HEK293 (cell line): Measurements from ENCODE around the gene PSMB1.
"Not testable (repeated sequence)": the region's sequence is repeated elsewhere in the genome, so short reads cannot be mapped to it uniquely, and the experiment has no call there.

Experiments used
- CTCF ChIA-PET: fragments of 350-600 bp; formaldehyde crosslinking; extraction: SDS; loops from one replicate; lab custom pipeline; 2021; ENCODE audit warnings: antibody characterized with exemption; lab: Yijun Ruan, JAX
- POLR2A ChIA-PET: fragments of 300-600 bp; formaldehyde crosslinking; extraction: SDS; loops from one replicate; lab custom pipeline; 2020; ENCODE audit warnings: antibody characterized with exemption, inconsistent platforms; lab: Yijun Ruan, JAX
- H3K27ac ChIP-seq: fragments of 200-500 bp; sonication (Bioruptor generic); 2 replicates; pipeline ENCODE4 v1.5.1; 2014; ENCODE audit warnings: low read depth, low read length, control low read depth, inconsistent platforms; ENCODE audit errors: extremely low read depth
- H3K36me3 ChIP-seq, 2 experiments: fragments of 200-500 bp in 1 of 2; sonication (Bioruptor generic) in 1 of 2; 1 replicate in 1 of 2; 2 replicates in 1 of 2; pipeline ENCODE4 v1.5.1; 2014 to 2017; ENCODE audit warnings: inconsistent platforms in 2 of 2, low read length in 2 of 2; ENCODE audit not compliant: control insufficient read depth in 2 of 2, insufficient read depth in 1 of 2
- H3K4me1 ChIP-seq: fragments of 200-500 bp; sonication (Bioruptor generic); 2 replicates; pipeline ENCODE4 v1.5.1; 2014; ENCODE audit warnings: mild to moderate bottlenecking, low read length, inconsistent platforms; ENCODE audit not compliant: control insufficient read depth, insufficient read depth
- H3K4me3 ChIP-seq: 2 replicates; pipeline ENCODE4 v1.5.1; 2011; ENCODE audit warnings: low read depth, mild to moderate bottlenecking, control low read depth, low read length, moderate library complexity
- H3K9me3 ChIP-seq: fragments of 200-500 bp; sonication (Bioruptor generic); 2 replicates; pipeline ENCODE4 v1.5.1; 2014; ENCODE audit warnings: low read depth, low read length, inconsistent platforms; ENCODE audit not compliant: control insufficient read depth, insufficient read depth
- GLI4 ChIP-seq: fragments of 450-650 bp; formaldehyde crosslinking; IDR thresholded peaks from 2 replicates; pipeline ENCODE4 v1.5.1; 2016; ENCODE audit warnings: missing biosample characterization, missing genetic modification characterization
- MEIS1 ChIP-seq: sonication (generic); formaldehyde crosslinking; IDR thresholded peaks from 2 replicates; pipeline ENCODE4 v1.8.1; 2022; ENCODE audit warnings: missing genetic modification reagents, mild to moderate bottlenecking, borderline replicate concordance
- OSR2 ChIP-seq: fragments of 450-650 bp; formaldehyde crosslinking; IDR thresholded peaks from 2 replicates; pipeline ENCODE4 v1.5.1; 2016; ENCODE audit warnings: missing biosample characterization, missing genetic modification characterization
- PRDM1 ChIP-seq: fragments of 450-650 bp; formaldehyde crosslinking; IDR thresholded peaks from 2 replicates; pipeline ENCODE4; 2016; ENCODE audit warnings: missing biosample characterization, missing genetic modification characterization
- SP2 ChIP-seq: fragments of 450-650 bp; formaldehyde crosslinking; IDR thresholded peaks from 2 replicates; pipeline ENCODE4 v1.5.1; 2016; ENCODE audit warnings: missing biosample characterization, missing genetic modification characterization
- SP3 ChIP-seq: fragments of 450-650 bp; formaldehyde crosslinking; IDR thresholded peaks from 2 replicates; pipeline ENCODE4 v1.5.1; 2016; ENCODE audit warnings: missing biosample characterization, missing genetic modification characterization
- ZNF2 ChIP-seq: fragments of 450-650 bp; formaldehyde crosslinking; IDR thresholded peaks from 2 replicates; pipeline ENCODE4 v1.5.1; 2016; ENCODE audit warnings: missing biosample characterization, missing genetic modification characterization
- ZNF221 ChIP-seq: fragments of 450-650 bp; formaldehyde crosslinking; IDR thresholded peaks from 2 replicates; pipeline ENCODE4 v1.5.1; 2017; ENCODE audit warnings: missing biosample characterization, missing genetic modification characterization, borderline replicate concordance
- ZNF416 ChIP-seq: fragments of 450-650 bp; formaldehyde crosslinking; IDR thresholded peaks from 2 replicates; pipeline ENCODE4 v1.5.1; 2016; ENCODE audit warnings: missing biosample characterization, missing genetic modification characterization
- ZNF433 ChIP-seq: fragments of 450-650 bp; formaldehyde crosslinking; IDR thresholded peaks from 2 replicates; pipeline ENCODE4 v1.5.1; 2016; ENCODE audit warnings: missing biosample characterization, missing genetic modification characterization, low read depth
- ZNF48 ChIP-seq: fragments of 450-650 bp; formaldehyde crosslinking; IDR thresholded peaks from 2 replicates; pipeline ENCODE4 v1.5.1; 2016; ENCODE audit warnings: missing biosample characterization, missing genetic modification characterization
- ZSCAN30 ChIP-seq: fragments of 450-650 bp; IDR thresholded peaks from 2 replicates; pipeline ENCODE4 v1.5.1; 2018; ENCODE audit warnings: missing biosample characterization, mild to moderate bottlenecking, missing genetic modification characterization, moderate library complexity
- TF ChIP-seq, protein P1 (sequence below): fragments of 450-650 bp; formaldehyde crosslinking; IDR thresholded peaks from 2 replicates; pipeline ENCODE4 v1.5.1; 2016; ENCODE audit warnings: missing biosample characterization, missing genetic modification characterization

The PSMB1 gene

DNA sequence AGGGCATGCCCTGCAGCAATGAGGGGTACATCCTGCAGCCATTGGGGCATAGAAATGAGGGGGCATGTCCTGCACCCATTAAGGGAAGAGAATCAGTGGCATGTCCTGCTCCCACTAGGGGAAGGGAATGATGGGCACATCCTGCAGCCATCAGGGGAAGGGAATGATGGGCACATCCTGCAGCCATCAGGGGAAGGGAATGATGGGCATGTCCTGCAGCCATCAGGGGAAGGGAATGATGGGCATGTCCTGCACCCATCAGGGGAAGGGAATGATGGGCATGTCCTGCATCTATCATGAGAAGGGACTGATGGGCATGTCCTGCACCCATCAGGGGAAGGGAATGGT, 49.7 kb downstream of the PSMB1 start:
- Histone ChIP-seq H3K4me3 (no peak overlapping the region), H3K27ac (no peak overlapping the region)

DNA sequence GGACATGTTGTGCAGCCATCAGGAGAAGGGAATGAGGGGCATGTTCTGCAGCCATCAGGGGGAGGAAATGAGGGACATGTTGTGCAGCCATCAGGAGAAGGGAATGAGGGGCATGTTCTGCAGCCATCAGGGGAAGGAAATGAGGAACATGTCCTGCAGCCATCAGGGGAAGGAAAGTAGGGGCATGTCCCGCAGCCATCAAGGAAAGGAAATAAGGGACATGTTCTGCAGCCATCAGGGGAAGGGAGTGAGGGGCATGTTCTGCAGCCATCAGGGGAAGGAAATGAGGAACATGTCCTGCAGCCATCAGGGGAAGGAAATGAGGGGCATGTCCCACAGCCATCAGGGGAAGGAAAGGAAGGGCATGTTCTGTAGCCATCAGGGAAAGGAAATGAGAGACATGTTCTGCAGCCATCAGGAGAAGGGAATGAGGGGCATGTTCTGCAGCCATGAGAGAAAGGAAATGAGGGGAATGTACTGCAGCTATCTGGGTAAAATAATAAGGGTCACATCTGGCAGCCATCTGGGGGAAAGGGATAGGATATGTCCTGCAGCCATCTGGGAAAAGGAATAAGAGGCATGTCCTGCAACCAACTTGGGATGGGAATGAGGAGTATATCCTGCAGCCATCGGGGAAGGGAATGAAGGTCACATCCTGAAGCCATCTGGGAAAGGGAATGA, 50.2 kb downstream of the PSMB1 start:
- TF ChIP-seq ZSCAN30 (tag by site-specific recombination) = peak; percentile 100
- CTCF ChIA-PET, H3K4me1 ChIP-seq, H3K9me3 ChIP-seq, H3K27ac ChIP-seq, H3K4me3 ChIP-seq, H3K36me3 ChIP-seq, POLR2A ChIA-PET: not testable (repeated sequence)

More for the DNA sequence above, 49.7 kb downstream of the PSMB1 start:
- no peaks in the 10 kb centered on the region for H3K9me3 ChIP-seq
- CTCF ChIA-PET = no interaction called here
- no peaks in the 10 kb centered on the region for H3K4me1 ChIP-seq
- POLR2A ChIA-PET = no interaction called here
- H3K36me3 ChIP-seq = no peaks in the 10 kb centered on the region
- TF ChIP-seq ZSCAN30 (tag by site-specific recombination) = peak; percentile 98
- TF ChIP-seq ZNF48 = no peak

DNA sequence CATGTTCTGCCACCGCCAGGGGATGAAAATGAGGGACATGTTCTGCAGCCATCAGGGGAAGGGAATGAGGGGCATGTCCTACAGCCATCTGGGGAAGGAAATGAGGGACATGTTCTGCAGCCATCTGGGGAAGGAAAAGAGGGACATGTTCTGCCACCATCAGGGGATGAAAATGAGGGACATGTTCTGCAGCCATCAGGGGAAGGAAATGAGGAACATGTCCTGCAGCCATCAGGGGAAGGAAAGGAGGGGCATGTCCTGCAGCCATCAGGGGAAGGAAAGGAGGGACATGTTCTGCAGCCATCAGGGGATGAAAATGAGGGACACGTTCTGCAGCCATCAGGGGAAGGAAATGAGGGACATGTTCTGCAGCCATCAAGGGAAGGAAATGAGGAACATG, 50.8 kb downstream of the PSMB1 start:
- TF ChIP-seq ZSCAN30 (tag by site-specific recombination) = peak; percentile 92
- POLR2A ChIA-PET = not testable (repeated sequence)

DNA sequence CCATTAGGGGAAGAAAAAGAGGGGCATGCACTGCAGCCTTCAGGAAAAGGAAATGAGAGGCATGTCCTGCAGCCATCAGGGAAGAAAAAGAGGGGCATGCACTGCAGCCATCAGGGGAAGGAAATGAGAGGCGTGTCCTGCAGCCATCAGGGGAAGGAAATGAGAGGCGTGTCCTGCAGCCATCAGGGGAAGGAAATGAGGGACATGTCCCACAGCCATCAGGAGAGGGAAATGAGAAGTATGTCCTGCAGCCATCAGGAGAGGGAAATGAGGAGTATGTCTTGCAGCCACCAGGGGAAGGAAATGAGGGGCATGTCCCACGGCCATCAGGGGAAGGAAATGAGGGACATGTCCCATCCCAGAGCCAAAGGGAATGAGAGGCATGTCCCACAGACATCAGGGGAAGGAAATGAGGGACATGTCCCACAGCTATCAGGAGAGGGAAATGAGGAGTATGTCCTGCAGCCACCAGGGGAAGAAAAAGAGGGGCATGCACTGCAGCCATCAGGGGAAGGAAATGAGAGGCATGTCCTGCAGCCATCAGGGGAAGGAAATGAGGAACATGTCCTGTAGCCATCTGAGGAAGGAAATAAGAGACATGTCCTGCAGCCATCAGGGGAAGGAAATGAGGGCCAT, 52.0 kb downstream of the PSMB1 start:
- TF ChIP-seq ZNF433 = no peak
- peak; percentile 99 for TF ChIP-seq ZSCAN30 (tag by site-specific recombination)
- TF ChIP-seq, all 188 proteins: peak for 1
- Histone ChIP-seq H3K36me3 (no peaks in the 10 kb centered on the region), H3K4me1 (no peaks in the 10 kb centered on the region), H3K4me3 (no peak overlapping the region), H3K9me3 (no peaks in the 10 kb centered on the region), H3K27ac (no peak overlapping the region)
- POLR2A ChIA-PET = no interaction called here
- CTCF ChIA-PET = no interaction called here

More for the DNA sequence above, 50.8 kb downstream of the PSMB1 start:
- H3K9me3 ChIP-seq, CTCF ChIA-PET, H3K27ac ChIP-seq, H3K4me3 ChIP-seq, H3K36me3 ChIP-seq, H3K4me1 ChIP-seq: not testable (repeated sequence)

DNA sequence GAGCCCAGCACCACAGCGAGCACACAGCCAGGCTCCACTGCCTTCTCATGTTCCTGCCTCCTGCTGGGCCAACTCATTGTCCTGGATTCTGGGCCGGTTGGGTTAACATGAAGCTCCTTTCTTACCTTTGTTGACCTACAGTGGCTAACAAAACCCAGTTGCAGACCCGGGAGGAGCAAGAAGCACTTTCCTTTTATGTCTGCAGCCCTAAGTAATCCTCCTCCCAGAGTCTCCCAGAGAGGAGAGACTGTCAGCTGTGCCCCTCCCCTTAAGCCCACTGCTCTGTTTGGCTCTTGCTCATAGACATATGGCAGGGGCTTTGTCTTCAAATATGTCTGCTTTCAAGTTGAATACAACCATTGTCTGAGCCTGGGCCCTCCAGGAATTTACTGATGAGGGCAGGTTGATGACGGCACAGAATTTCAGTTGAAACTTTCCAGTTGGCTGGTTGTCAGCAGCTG, 55.2 kb downstream of the PSMB1 start:
- Histone ChIP-seq H3K27ac (no peak overlapping the region), H3K36me3 (no peaks in the 10 kb centered on the region), H3K9me3 (no peaks in the 10 kb centered on the region), H3K4me1 (no peaks in the 10 kb centered on the region)
- POLR2A ChIA-PET = no interaction called here
- TF ChIP-seq PRDM1 (no peak), ZNF221 (tag by site-specific recombination) (no peak), GLI4 (no peak), MEIS1 (CRISPR knock-in tag) (no peak), ZNF2 (tag by site-specific recombination) (no peak), SP2 (tag by site-specific recombination) (no peak), SP3 (no peak), OSR2 (tag by site-specific recombination) (no peak), ZNF416 (tag by site-specific recombination) (no peak)
- TF ChIP-seq, protein P1, sequence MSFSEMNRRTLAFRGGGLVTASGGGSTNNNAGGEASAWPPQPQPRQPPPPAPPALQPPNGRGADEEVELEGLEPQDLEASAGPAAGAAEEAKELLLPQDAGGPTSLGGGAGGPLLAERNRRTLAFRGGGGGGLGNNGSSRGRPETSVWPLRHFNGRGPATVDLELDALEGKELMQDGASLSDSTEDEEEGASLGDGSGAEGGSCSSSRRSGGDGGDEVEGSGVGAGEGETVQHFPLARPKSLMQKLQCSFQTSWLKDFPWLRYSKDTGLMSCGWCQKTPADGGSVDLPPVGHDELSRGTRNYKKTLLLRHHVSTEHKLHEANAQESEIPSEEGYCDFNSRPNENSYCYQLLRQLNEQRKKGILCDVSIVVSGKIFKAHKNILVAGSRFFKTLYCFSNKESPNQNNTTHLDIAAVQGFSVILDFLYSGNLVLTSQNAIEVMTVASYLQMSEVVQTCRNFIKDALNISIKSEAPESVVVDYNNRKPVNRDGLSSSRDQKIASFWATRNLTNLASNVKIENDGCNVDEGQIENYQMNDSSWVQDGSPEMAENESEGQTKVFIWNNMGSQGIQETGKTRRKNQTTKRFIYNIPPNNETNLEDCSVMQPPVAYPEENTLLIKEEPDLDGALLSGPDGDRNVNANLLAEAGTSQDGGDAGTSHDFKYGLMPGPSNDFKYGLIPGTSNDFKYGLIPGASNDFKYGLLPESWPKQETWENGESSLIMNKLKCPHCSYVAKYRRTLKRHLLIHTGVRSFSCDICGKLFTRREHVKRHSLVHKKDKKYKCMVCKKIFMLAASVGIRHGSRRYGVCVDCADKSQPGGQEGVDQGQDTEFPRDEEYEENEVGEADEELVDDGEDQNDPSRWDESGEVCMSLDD (tag by site-specific recombination) = no peak
- TF ChIP-seq, all 188 proteins: peak for 0
- CTCF ChIA-PET = interaction anchor here (0.6 kb wide), 2 partner anchors 31 to 58 kb away, joined by 3 read pairs; no protein-coding TSS in a partner anchor
- H3K4me3 ChIP-seq = no peak overlapping the region
